AG09309 (cell line): ENCODE results near the gene SCD.
A peak's percentile ranks its signal among the peaks of the same experiment; 100 is the strongest.
"Not testable (repeated sequence)": the region's sequence is repeated elsewhere in the genome, so short reads cannot be mapped to it uniquely, and the experiment has no call there.

Experiments
- DNase-seq: peaks from one replicate; pipeline ENCODE4 v3.0.0-alpha.2; 2010; ENCODE audit warnings: low read depth
- H3K4me3 ChIP-seq: 2 replicates; pipeline ENCODE4 v1.5.1; 2011; ENCODE audit warnings: mild to moderate bottlenecking, low read depth, low read length, moderate library complexity; ENCODE audit not compliant: control insufficient read depth
- TF ChIP-seq, protein P1 (sequence below): IDR thresholded peaks from 2 replicates; pipeline ENCODE4 v1.5.1; 2011; ENCODE audit warnings: mild to moderate bottlenecking, low read depth, low read length, inconsistent platforms; ENCODE audit not compliant: insufficient read depth, control insufficient read depth; ENCODE audit errors: missing control alignments

SCD gene

GRCh38 chr10:100346765-100347567 lies at the start of gene SCD:
TSS of gene SCD (plus strand) at chr10:100347233. CDS start at chr10:100347505, 272 bp downstream.
- TF ChIP-seq, protein P1, sequence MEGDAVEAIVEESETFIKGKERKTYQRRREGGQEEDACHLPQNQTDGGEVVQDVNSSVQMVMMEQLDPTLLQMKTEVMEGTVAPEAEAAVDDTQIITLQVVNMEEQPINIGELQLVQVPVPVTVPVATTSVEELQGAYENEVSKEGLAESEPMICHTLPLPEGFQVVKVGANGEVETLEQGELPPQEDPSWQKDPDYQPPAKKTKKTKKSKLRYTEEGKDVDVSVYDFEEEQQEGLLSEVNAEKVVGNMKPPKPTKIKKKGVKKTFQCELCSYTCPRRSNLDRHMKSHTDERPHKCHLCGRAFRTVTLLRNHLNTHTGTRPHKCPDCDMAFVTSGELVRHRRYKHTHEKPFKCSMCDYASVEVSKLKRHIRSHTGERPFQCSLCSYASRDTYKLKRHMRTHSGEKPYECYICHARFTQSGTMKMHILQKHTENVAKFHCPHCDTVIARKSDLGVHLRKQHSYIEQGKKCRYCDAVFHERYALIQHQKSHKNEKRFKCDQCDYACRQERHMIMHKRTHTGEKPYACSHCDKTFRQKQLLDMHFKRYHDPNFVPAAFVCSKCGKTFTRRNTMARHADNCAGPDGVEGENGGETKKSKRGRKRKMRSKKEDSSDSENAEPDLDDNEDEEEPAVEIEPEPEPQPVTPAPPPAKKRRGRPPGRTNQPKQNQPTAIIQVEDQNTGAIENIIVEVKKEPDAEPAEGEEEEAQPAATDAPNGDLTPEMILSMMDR, result no peak
- peak within 1 kb of the TSS; percentile 86 for H3K4me3 ChIP-seq
- DNase-seq, result no peak

DNA sequence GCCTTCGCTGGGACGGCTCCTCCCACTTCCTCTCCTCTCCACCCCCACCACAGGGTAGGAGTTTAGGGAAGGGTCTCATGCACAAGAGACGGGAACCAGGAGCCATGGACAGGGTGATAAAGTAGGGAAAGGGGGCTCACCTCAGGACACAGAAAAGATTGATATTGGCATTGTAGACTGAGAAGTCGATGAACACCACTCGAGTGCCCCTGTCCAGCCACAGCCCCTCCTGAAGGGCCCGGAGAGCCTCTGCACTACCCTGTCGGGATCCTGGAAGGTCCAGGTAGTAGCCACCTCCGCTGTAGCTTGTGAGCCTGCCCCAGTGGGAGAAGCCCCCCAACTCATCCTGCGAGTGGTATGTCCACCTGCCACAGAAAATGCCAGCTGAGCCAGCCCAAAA lies 49.8 kb upstream of the SCD start:
- TF ChIP-seq, protein P1, result no peak
- DNase-seq, result no peak
- H3K4me3 ChIP-seq, result no peak overlapping the region

DNA sequence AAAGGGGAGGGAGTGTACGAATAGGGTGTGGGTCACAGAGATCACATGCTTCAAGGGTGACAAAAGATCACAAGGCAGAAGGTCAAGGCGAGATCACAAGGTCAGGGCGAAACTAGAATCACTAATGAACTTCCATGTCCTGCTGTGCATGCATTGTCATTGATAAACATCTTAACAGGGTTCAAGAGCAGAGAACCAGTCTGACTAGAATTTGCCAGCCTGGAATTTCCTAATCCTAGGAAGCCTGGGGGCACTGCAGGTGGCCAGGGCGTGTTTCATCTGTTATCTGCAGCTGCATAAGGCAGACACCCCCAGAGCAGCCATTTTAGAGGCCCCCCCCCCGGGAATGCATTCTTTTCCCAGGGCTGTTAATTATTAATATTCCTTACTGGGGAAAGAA lies 45.9 kb upstream of the SCD start:
- not testable (repeated sequence) for H3K4me3 ChIP-seq, DNase-seq

DNA sequence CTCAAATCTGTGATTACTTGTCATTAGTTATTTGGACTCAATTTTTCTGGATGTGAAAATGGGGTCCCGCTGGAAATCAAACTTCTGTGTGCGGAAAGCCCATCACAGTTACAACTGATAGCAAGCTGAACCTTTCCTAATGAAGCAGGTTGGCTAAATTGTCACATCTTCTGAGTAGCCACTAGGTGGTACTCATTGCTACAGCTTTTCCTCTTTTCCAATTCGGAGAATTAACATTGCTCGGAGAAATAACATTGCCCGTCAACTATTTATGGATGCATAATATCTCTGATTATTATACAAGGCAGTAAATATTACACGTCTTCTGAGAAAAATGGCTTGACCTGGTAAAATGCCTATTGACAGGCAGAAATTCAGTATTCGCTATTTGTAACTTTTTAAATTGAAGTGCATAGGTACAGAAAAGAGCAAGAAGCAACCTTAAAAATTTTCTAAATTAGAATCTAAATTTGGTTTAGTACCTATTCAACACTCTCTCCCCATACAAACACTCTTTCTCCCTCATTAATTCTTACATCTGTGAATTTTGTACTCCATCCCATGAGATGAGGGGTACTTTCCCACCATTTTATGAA lies 43.2 kb upstream of the SCD start:
- DNase-seq, result no peak
- TF ChIP-seq, protein P1, result peak; percentile 63
- H3K4me3 ChIP-seq, result no peak overlapping the region

GRCh38 chr10:100304414-100304813 lies 42.6 kb upstream of the SCD start:
- H3K4me3 ChIP-seq, result no peak overlapping the region
- TF ChIP-seq, protein P1, result no peak

DNA sequence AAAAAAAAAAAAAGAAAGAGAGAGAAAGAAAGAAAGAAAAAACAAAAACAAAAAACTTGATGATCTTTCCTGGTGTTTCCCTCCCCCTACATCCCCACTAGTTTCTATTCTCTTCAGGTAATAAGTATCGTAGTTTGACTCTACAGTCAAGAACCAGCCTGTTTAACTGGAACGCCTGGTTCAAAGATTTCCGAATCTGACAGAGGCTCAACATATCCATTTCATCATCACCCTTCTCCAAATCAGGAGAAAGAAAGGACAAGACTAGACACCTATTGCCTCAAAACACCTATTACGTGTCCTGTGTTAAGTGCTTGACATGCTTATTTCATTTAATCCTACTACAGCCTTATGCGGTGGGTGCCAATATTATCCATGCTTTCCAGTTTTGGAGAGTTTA lies 40.2 kb upstream of the SCD start:
- DNase-seq, result no peak
- TF ChIP-seq, protein P1, result no peak

More at GRCh38 chr10:100304414-100304813, 42.6 kb upstream of the SCD start:
- no peak for DNase-seq

DNA sequence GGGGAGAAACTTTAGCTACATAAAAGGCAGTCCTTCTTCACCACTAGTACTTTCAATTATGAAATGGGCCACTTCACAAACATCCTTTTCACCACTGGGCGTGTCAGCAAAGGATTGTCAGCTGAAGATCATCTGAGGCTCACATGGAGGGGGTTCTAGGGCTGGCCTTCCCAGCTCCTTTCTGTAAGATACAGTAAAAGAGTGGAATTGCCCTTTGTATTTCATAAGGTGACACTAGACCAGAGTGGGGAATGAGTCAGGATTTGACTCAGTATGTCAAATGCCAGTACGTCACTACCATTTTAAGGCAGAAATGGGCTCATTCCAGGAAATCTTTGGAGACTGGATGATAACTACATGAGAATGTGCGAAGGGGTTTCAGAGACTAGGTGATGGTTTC lies 39.3 kb upstream of the SCD start:
- DNase-seq, result no peak
- no peak overlapping the region for H3K4me3 ChIP-seq
- TF ChIP-seq, protein P1, result no peak

More for the DNA sequence above, 40.2 kb upstream of the SCD start:
- H3K4me3 ChIP-seq, result no peak overlapping the region
